CD4-positive, alpha-beta T cell treated with Interleukin-6 at 100 ng/mL for 8 hours (primary cell): ENCODE data around the gene GAL.

Experiments used
- DNase-seq: peaks from one replicate; pipeline ENCODE4 v3.0.0-alpha.2; 2020; ENCODE audit warnings: mixed read lengths, low spot score

Gene GAL

DNA sequence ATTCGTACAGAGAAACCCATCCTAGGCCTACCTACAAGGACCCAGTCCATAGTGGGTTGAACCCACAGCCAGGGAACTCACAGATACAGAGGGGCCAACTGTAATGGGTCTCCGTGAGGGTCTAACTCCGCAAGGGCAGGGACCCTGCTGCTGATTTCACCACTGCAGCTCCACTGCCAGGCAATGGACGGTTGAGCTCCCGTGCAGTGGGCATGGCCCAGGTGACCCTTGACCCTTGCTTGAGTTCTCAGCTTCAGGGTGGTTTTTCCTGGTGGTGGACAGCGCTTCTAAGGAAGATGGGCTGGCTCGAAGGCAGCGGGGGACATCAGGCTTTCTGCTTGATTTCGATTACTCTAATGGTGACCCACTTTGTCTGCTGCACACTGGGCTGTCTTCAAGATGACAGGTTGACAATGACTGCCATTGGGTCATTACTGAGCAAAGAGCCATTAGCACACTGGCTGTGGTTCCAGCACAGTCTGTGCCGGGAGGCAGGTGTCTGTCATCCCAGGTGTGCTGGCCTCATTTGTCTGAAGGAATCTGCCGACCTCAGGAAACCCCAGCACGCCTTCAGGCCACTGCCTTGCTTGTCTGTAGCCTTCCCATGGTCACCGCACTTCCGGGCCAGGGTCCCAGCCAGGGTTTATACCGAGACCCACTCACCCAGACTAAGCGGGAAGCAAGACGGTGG lies 3.7 kb upstream of the GAL start:
- DNase-seq: no peak

- DNase-seq: no peak
Measured at GRCh38 chr11:68682531-68682961, 1.8 kb upstream of the GAL start.

DNA sequence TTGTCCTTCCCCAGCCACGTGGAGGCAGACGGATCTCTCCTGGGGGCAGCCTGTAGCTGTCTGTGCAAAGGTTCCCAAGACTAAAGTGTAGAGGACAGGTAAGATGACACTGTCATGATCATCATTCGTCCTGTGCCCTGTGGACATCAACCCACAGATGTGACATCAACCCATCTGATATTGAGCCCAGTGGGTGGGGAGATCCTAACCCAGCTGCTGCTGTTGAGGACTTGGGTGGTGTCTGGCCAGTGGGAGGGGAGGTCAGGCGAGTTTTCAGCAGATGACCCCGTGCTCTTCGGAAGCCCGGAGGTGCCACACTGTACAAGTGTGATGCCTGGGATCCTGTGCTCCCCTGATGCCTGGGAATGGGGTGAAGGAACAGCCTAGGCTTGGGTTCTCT lies 1.2 kb upstream of the GAL start:
- DNase-seq: no peak

GRCh38 chr11:68683536-68684384 lies 584 bp upstream of the GAL start:
- DNase-seq: no peak

- no peak for DNase-seq
Measured at GRCh38 chr11:68685656-68686380, 1.5 kb downstream of the GAL start.

DNA sequence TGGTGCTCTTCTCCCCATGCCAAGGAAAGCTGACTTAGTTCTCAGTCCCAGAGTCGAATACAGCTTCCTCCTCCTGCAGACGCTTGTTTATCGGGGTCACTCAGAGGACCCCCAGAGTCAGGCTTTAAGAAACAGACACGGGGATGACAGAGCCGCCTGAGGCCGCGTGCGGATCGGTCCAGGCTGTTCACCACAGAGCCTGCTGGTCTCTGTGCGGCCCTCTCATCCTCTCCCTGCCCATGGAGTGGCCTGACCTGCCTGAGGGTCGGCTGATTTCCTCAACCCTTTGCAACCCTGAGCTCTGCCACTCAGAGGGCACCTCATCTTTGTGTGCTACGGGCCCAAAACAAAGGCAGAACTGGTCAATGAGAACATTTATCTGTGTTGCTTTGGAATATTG lies 2.1 kb downstream of the GAL start:
- no peak for DNase-seq

DNA sequence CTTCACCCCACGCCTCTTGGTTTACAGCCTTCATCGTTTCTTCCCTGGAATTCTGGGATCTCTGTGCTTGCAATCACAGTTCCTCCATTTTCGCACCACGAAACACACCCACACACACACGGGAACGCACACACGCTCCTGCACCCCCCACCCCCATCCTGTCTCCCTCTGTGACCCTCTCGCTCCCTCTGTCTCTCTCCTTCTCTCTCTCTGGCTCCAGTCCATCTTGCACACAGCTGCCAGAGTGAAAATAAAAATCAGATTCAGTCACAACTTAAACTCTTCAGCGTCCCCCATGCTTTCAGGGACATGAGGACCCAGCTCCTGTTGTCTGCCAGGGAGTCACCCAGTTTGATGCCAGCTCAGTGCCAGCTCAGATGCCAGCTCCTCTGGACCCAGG lies 3.0 kb downstream of the GAL start:
- no peak for DNase-seq

DNA sequence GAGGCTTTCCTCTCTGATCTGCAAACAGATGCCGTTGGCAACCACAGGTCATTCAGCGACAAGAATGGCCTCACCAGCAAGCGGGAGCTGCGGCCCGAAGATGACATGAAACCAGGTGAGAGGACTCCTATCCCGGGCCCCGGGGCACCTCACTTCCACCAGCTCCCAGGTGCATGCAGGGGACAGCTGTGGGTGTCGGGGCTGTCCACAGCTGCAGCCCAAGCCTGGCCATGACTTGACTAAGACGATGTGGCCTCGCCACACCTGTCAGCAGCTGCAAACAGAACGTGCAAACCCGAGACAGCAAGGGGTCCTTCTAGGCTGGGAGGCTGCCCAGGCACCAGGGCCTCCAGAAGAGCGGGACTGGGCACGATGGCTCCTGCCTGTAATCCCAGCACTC lies 3.6 kb downstream of the GAL start:
- no peak for DNase-seq

GRCh38 chr11:68688881-68689280 lies 4.5 kb downstream of the GAL start:
- no peak for DNase-seq

- no peak for DNase-seq
Measured at GRCh38 chr11:68689737-68690625, 5.6 kb downstream of the GAL start.

- DNase-seq: peak; percentile 39
Measured at GRCh38 chr11:68690671-68691401, 6.5 kb downstream of the GAL start.

GRCh38 chr11:68691402-68691784 lies 7.0 kb downstream of the GAL start:
- no peak for DNase-seq

- DNase-seq: no peak
Measured at GRCh38 chr11:68692115-68692514, 7.8 kb downstream of the GAL start.

GRCh38 chr11:68692871-68693483 lies 8.6 kb downstream of the GAL start:
- DNase-seq: no peak

DNA sequence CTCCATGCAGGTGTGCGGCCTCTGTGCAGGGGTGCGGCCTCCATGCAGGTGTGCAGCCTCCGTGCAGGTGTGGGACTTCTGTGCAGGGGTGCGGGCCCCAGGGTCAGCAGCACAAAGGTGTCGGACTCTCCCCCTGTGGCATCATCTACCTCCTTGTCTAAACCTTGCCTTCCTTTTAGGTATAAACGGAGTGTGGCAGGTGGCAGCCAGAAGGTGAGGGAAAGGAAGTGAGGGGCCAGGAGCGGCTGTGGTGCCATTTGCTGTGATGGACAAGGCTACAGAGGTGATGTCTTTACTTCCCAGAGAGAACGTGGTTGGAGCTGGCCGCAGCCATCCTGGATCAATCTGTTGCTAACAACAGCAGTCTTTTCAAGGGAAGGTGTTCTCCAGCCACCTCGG lies 9.1 kb downstream of the GAL start:
- DNase-seq: no peak

- no peak for DNase-seq
Measured at GRCh38 chr11:68694431-68695297, 10.3 kb downstream of the GAL start.

- DNase-seq: no peak
Measured at GRCh38 chr11:68695531-68695930, 11.2 kb downstream of the GAL start.

DNA sequence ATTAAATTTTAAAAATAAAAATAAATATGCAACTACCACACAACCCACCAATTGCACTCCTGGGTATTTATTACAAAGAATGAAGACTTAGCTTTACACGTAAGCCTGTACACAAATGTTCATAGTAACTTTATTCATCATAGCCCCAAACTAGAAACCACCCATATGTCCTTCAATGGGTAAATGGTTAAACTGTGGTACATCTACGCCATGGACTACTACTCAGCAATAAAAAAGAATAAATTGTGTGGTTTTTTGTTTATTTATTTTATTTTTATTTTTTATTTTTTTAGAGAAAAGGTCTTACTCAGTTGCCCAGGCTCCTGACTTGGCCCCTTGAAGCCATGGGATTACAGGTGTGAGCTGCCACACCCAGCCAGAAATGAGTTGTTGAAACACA lies 14.6 kb downstream of the GAL start:
- DNase-seq: no peak

DNA sequence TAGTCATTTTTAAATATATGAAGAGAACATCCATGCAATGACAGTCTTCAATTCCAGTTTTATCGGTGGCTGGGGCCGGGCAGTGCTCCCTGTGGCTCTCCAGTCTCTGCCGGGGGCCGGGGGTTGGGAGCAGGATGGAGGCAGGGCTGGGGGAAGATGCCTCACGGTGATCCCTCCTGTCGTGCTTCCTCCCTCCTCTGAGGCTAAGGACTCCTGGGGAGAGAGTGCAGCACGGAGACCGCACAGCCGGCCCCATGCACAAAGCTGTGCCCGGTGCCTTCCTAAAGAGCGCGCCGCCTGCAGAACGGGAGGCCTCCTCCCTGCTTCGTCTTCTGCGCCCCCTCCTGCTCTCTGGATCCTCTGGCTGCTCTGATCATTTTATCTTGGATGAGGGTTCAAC lies 20.5 kb downstream of the GAL start:
- no peak for DNase-seq

DNA sequence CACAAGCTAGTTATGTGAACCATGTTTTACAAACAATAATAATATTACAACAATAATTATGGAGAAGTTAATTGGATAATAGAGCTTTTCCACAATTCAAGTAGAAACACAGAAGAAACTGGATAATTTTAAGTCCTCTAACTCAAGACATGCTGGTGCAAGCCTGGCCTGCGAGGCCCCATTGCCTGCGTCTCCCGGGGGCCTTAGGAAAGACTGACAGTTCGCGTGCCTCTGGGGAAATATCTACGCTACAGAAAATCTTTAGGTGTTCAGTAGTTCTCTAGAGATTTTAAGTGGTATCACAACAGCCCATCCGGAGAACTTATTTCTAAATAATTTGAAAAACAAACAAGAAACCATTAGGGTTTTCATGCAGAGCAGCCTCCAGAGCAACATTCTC lies 23.2 kb downstream of the GAL start:
- no peak for DNase-seq
